ENCODE measurements around the gene MMP7. TPM values are rescaled to one million over a fixed set of nuclear protein-coding genes. Genes with fewer than 3 reads are reported as not detected.

The MMP7 gene
- total RNA-seq, 1 experiment from 2014 or later, result not detected

- Histone ChIP-seq H3K27me3 (ENCODE audit: insufficient read depth, low read length) (no peaks in the 10 kb centered on the region), H2BK5ac (ENCODE audit: insufficient read length, low read length) (no peak overlapping the region), H3K27ac (ENCODE audit: insufficient read length, low read depth, low read length) (no peak overlapping the region), H4K8ac (replicated peaks; ENCODE audit: insufficient read length, low read depth, low read length) (no peak overlapping the region), H3K79me2 (ENCODE audit: insufficient read depth, low read length) (no peaks in the 10 kb centered on the region), H4K5ac (ENCODE audit: insufficient read length, low read depth, low read length) (no peak overlapping the region), H3K4me1 (ENCODE audit: insufficient read depth, low read length) (peaks cover 3% of the 10 kb centered on the region; the same call in 1 of the 2 replicates), H3K79me1 (ENCODE audit: insufficient read depth, low read depth, low read length, poor library complexity, severe bottlenecking) (no peaks in the 10 kb centered on the region), H4K20me1 (ENCODE audit: control insufficient read depth, insufficient read depth, insufficient read length) (no peaks in the 10 kb centered on the region), H3K9me3 (ENCODE audit: control insufficient read depth, low read depth, low read length) (no peaks in the 10 kb centered on the region), H3K23ac (ENCODE audit: insufficient read length, low read depth, low read length) (no peak overlapping the region), H4K91ac (ENCODE audit: insufficient read length, low read depth, low read length) (no peak overlapping the region), H3K4me2 (ENCODE audit: insufficient read depth, insufficient read length, low read length) (no peak overlapping the region), H3K23me2 (ENCODE audit: insufficient read length, low read depth, low read length, poor library complexity, severe bottlenecking) (no peaks in the 10 kb centered on the region), H3T11ph (ENCODE audit: low read length) (no peak overlapping the region), H2BK15ac (ENCODE audit: low read depth, low read length) (no peak overlapping the region), H2BK20ac (ENCODE audit: low read depth, low read length, poor library complexity, severe bottlenecking) (no peak overlapping the region), H3K14ac (ENCODE audit: insufficient read depth, low read length) (no peak overlapping the region), H2AFZ (ENCODE audit: low read length) (no peak overlapping the region), H3K4ac (ENCODE audit: low read depth, low read length) (no peak overlapping the region), H3K9ac (ENCODE audit: extremely low read depth, insufficient read length, low read length) (no peak overlapping the region), H2BK12ac (ENCODE audit: insufficient read length, low read depth, low read length) (no peak overlapping the region), H3K18ac (ENCODE audit: insufficient read length, low read depth, low read length) (no peak overlapping the region), H2BK120ac (ENCODE audit: low read depth, low read length, poor library complexity, severe bottlenecking) (no peak overlapping the region), H3K56ac (ENCODE audit: insufficient read length, low read depth, low read length) (no peak overlapping the region), H2AK5ac (ENCODE audit: insufficient read length, low read length) (no peak overlapping the region)
- no peak overlapping the region for H3K27ac Mint-ChIP-seq
- no peak for TF ChIP-seq CTCF (conservative IDR thresholded peaks at IDR 0.05)
- no CpG with 5 or more reads among the region's 4 CpGs for WGBS (ENCODE audit: extremely low coverage, insufficient read length, low lambda C conversion rate)
- H3K4me3 Mint-ChIP-seq, result no peak overlapping the region
- no peak for DNase-seq
- H3K27me3 Mint-ChIP-seq (ENCODE audit: low read depth), result no peaks in the 10 kb centered on the region; the same call in 1 of the 2 replicates
- no peaks in the 10 kb centered on the region for H3K9me3 Mint-ChIP-seq
- H3K36me3 Mint-ChIP-seq (ENCODE audit: insufficient read depth in 1 of 3, low read depth in 3 of 3), result no peaks in the 10 kb centered on the region
- peaks cover 2 to 3% of the 10 kb centered on the region in 2 experiments; a peak in 2 of 4 replicates for H3K4me1 Mint-ChIP-seq
Measured at GRCh38 chr11:102523887-102524286, 6.7 kb downstream of the MMP7 start.
